SW 1271 (cell line): ENCODE data around the gene ZFP82.

Experiments used
- DNase-seq, 2 experiments: peaks; one replicate each; lab custom pipeline; 2025; lab: John Stamatoyannopoulos, UW

The ZFP82 gene

DNA sequence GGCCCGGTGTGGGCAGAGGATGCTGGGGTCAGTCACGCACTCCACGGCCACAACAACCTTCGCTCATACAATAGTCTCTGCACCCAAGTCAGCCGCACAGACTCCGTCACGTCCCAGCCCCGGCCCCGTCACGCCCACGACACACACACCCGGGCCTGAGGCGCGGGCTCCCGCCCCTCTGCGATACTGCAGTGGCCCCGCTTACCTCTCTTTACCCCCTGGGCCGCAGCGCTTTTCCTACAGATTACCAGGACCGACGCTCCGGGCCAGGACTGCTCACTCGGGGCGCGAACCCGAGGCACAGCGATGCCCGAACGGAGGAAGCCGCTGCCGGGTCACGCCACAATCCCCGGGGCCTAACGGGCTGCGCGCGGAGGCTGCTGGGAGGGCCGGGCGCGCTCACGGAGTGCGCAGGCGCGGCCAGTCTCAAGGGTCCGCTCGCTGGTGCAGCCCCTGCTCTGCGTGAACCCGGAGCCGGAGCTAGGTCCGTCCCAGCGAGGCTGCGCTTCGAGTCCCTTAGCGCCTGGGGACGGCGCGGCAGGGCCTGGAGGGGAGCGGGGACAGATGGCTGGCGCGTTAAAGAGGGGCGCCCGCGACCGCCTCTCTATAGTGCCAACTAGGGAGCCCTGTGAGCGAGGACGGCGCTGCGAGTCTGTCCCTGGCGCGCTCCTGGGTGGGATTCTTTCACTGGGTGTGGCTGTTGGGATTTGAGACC, at the start of gene ZFP82:
Gene ZFP82 (minus strand): TSS at position 358 of the 715 bp plus-strand sequence. CDS start 8,855 bp downstream, outside the sequence.
- peak; percentile 12 to 65 for DNase-seq

DNA sequence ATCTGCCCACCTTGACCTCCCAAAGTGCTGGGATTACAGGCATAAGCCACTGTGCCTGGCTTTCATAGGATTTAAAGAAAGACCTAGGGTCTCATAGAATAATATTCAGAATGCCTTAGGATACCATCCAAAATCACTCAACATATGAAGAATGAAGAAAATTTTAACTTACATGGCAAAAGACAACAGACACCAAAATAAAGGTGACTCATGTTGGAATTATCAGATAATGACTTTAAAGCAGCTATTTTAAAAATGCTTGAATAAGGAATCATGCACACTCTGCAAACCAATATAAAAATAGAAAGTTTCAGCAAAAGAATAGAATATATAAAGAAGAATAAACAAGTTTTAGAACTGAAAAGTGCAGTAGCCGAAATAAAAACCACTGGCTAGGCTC, 41.6 kb upstream of the ZFP82 start:
- DNase-seq = no peak

DNA sequence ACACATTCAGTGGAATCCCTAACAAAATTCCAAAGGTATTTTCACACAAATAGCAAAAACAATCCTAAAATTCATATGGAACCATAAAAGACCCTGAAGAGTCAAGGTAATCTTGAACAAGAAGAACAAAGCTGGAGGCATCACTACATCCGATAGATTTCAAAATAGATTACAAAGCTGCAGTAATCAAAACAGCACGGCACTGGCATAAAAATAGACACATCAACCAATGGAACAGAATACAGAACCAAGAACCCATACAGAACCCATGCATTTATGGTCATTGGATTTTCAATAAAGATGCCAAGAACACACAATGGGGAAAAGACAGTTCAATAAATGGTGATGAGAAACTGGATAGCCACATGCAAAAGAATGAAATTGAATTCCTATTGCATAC, 38.4 kb upstream of the ZFP82 start:
- DNase-seq = no peak

DNA sequence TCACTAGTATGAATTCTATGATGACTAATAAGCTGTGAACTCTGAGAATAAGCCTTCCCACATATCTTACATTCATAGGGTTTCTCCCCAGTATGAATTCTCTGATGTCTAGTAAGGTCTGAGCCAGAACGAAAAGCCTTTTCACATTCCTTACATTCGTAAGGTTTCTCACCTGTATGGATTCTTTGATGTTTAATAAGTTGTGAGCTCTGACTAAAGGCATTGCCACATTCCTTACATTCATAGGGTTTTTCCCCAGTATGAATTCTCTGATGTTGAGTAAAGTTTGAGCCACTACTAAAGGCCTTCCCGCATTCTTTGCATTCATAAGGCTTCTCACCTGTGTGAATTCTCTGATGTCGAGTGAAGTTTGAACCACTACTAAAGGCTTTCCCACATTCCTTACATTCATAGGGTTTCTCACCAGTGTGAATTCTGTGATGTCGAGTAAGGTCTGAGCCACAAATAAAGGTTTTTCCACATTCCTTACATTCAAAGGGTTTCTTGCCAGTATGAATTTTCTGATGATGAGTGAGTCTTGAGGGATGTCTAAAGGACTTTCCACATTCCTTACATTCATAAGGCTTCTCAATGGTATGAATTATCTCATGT, 30.7 kb upstream of the ZFP82 start:
- no peak for DNase-seq

DNA sequence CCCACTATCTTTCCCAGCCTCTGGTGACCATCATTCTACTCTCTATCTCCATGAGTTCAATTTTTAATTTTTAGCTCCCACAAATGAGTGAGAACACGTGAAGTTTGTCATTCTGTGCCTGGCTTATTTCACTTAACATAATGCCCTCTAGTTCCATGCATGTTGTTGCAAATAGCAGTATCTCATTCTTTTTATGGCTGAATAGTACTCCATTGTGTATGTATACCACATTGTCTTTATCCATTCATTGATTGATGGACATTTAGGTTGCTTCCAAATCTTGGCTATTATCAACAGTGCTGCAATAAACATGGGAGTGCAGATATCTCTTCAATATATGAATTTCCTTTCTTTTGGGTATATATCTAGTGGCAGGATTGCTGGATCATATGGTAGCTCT, 22.9 kb upstream of the ZFP82 start:
- no peak for DNase-seq

DNA sequence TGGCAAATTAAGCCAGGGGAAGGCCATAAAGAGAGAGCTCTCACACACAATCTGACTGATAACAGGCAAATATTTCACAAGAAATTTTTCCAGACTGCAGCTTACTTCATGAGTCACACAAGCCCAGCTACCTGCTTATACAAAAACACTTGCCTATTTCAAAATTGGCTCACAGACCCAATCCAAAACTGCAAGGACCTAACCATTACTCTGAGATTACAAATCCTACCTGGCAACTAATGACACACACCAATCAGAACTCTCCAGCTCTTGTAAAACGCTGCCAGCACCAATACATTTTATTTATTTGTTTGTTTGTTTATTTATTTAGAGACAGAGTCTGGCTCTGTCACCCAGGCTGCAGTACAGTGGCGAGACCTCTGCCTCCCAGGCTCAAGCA, 18.1 kb upstream of the ZFP82 start:
- no peak for DNase-seq

DNA sequence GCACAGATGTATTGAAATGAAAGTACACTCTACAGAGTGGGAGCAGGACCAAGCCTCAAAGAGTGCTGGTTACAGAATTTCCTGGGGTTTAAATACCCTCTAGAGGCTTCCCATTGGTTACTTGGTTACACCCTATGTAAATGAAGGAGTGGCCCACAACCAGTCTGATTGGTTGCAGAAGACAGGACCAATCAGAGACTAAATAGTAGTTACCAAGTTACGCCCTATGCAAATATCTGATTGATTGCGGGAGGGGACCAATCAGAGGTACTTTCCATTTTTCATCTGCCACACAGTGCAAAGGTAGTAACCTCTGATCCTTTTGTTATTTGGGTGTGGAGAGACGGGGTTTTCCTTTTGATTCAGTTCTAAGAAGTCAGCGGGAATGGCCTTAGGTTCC, 5.5 kb upstream of the ZFP82 start:
- no peak for DNase-seq

DNA sequence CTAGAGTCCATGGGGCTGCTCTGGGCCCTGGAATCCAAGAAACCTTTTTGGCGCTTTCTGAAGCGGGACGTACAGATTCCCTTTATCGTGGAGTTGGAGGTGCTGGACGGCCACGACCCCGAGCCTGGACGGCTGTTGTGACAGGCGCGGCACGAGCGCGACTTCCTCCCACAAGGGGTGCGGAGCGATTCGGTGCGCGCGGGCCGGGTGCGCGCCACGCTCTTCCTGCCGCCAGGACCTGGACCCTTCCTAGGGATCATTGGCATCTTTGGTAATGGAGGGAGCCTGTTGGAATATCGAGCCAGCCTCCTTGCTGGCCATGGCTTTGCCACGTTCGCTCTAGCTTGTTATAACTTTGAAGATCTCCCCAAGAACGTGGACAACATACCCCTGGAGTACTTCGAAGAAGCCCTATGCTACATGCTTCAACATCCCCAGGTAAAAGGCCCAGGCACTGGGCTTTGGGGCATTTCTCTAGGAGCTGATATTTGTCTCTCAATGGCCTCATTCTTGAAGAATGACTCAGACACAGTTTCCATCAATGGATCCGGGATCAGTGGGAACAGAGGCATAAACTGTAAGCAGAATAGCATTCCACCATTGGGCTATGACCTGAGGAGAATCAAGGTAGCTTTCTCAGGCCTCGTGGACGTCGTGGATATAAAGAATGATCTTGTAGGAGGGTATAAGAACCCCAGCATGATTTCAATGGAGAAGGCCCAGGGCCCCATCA, 3.5 kb upstream of the ZFP82 start:
- DNase-seq = no peak

DNA sequence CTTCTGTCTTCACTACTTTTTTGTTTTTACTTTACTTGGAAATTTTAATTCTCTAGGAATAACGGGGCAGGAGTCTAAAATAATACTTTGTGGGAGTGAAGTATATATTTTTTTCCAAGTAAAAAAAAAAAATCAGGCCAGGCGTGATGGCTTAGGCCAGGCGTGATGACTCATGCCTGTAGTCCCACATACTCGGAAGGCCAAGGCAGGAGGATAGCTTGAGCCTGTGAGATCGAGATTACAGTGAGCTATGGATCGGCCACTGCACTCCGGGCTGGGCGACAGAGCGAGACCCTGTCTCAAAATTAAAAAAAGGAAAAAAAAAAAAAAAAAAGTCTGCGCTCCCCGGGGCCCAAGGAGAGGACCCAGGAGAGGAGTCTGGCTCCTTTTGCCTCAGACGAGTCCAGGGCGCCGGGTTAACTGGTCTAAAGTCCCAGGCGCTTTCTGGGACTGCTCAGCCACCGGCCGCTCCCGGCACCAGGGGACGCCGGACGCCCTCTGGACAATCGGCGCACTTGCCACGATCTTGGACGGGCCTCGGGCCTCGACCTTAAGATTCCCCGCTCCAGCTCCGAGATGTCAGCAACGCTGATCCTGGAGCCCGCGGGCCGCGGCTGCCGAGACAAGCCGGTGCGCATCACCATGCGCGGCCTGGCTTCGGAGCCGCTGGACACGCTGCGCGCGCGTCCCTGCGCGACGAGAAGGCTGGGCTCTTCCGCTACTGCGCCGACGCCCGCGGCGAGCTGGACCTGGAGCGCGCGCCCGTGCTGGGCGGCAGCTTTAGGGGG, 2.7 kb upstream of the ZFP82 start:
- no peak for DNase-seq

DNA sequence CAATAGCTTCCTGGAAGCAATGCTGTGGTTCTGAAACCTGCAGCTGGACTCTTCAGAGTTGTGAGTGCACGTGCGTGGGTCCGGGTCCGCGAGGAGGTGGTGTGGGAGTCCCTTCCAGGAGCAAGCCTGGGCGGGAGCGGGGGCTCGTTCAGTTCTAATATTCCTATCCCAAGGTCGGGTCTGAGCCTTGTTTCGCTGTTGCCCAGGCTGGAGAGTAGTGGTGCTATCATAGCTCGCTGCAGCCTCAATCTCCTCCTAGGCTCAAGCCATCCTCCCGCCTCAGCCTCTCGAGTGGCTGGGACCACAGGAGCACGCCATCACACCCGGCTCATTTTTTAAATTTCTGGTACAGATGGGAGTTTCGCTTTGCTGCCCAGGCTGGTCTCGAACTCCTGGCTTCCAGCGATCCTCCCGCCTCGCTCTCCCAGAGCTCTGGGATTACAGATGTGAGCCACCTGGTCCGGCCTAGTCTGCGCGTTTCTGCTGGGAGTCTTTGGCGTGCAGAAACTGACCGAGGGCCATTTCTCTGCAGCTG, 625 bp downstream of the ZFP82 start:
- DNase-seq = no peak

DNA sequence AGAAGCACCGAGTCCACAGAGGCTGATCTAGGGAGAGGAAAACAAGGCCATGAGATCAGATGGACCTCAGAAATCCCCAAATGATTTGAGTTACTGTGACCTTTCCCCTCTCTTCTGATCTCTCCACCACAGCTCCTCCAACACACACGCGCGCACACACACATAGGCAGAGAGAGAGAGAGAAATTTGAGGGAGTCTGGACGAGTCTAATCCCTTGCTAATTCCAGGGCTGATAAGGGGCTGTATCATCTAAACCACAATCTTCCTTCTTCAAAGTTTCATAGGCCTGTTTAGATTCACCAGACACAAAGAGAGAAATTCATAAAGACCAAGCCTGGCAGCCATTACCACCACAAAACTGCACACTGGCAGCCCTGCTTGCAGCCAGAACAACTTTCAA, 8.6 kb downstream of the ZFP82 start:
- no peak for DNase-seq

DNA sequence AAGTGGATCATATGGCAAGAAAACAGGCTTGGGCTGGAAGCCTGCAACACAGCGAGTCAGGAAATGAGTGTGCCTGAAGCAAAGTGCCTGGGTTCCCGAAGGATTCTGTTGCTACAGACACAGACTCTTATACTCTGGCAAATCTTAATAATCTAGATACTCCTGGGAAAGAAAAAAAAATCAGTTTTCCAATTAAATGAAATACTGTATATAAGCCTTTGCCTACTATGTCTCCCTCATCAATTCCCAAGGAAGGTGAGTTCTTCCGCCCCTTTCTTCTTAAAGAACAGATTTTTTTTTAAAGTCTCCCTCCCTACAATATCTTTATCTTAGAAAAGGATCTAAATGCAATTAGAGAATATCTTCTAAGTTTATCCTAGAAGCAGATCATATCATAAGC, 10.3 kb downstream of the ZFP82 start:
- DNase-seq = no peak

DNA sequence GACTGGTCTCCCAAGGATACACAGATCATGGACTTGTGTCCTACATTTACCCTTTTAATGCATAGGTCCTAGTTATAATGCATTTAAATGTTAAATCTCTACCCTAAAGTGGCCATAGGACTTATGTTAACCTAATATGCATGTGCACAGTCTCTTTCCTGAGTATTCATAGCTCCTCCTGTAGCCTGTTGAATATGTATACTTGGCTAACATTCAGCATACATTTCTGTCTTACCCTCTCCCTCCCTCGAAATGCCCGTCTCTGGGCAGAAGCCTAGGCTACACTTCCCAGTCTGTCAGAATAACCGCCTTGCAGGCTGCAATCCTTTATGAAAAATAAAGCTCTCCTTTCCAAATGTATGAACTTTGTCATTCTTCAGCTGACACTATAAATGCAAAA, 13.9 kb downstream of the ZFP82 start:
- DNase-seq = no peak

DNA sequence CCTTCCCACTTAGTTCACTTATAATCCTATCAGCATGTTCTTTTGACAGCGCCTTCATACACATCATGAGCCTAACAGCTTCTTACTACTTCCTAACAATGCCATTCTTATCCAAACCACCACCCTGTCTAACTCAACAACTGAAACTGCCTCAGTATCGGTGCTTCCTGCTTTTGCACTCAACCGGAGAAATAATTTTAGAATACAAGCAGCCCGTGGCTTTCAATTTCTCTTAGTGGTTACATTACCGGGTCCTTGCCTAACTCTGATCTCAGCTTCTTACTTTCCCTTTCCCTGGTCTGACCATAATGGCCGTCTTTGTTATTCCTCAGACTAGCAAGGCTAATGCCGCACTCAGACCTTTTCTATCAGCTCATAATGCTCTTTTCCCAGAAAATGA, 17.0 kb downstream of the ZFP82 start:
- no peak for DNase-seq

DNA sequence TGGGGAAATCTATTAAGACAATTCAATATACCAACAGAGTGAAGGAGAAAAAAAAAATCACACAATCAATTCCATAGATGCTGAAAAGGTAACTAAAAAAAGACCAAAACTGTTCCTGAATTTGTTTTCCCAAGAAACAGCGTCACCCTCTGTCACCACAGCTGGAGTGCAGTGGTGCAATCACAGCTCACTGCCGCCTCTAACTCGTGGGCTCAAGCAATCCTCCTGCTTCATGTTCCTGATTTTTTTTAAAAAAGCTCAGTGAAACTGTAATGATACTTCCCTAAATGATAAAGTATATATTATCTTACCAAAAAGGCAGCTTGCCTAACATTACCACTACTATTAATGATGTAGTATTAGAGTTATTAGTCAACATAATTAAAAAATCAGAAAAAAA, 19.9 kb downstream of the ZFP82 start:
- no peak for DNase-seq

DNA sequence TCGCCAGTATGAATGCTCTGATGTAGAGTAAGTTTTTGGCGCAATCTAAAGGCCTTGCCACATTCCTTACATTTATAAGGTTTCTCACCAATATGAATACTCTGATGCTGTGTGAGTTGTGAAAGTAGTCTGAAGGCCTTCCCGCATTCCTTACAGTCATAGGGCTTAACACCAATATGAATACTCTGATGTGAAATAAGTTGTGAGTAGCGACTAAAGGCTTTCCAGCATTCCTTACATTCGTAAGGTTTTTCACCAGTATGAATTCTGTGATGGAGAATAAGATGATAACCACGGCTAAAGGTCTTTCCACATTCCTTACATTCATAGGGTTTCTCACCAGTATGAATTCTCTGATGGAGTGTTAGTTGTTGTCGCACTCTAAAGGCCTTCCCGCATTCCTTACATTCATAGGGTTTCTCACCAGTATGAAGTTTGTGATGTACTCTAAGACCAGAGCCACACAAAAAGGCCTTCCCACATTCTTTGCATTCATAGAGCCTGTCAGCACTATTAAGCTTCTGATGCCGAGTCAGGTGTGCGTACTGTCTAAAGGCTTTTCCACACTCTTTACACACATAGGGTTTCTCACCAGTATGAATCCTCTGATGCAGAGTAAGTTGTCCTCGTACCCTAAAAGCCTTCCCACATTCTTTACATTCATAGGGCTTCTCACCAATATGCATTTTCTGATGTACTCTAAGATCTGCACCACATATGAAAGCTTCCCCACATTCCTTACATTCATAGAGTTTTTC, 25.3 kb downstream of the ZFP82 start:
- no peak for DNase-seq

DNA sequence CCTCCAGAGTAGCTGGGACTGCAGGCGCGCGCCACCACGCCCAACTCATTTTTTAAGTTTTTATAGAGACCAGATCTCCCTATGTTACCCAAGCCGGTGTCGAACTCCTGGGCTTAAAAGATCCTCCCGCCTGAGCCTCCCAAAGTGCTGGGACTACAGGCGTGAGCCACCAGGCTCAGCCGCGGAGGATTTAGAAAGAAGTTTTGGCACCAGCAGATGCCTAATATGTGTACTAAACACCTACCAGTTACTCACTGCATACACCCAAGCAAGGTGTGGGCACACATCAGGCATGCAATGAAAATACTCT, 39.0 kb downstream of the ZFP82 start:
- DNase-seq = no peak

DNA sequence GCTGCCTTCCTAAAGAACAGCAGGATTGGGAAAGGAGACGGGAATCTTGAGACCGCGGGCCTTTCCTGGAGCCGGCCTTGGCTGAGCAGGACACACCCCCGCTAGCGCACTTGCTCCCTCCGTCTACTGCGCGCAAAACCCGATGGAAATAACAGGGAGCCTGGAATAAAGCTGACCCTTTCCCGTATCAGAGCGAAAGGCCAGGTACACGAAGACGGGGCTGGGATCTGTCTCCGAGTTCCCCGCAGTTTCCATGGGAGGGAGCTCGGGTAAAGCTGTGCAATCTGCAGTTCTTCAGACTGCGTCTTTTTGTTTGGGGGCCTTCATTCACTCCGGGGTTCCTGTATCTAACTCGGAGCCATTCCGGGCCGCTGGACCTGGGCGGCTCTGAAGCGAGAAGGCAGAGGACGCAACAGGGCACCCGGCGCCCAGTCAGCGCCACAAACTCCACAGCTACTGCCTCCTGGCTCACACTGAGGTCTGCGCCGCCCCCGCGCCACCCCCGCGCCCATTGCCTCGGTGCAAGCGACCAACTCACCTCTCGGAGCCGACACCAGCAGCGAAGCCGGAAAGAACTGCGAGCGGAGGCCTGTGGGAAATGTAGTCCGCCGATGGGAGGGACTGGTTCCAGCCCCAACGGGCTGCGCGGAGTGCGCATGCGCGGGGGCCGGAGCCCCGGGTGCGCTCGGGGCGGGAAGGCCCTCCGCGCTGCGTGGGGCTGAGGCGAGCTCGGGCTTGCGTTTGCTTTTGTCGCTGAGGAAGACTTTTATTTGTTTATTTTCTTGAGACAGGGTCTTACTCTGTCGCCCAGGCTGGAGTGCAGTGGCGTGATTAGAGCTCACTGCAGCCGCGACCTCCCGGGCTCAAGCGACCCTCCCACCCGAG, 39.6 kb downstream of the ZFP82 start, which contains the start of gene ZFP14:
Gene ZFP14 (minus strand): TSS at position 577 of the 885 bp plus-strand sequence. CDS start 11,309 bp downstream, outside the sequence.
- DNase-seq = peak; percentile 75 to 89

DNA sequence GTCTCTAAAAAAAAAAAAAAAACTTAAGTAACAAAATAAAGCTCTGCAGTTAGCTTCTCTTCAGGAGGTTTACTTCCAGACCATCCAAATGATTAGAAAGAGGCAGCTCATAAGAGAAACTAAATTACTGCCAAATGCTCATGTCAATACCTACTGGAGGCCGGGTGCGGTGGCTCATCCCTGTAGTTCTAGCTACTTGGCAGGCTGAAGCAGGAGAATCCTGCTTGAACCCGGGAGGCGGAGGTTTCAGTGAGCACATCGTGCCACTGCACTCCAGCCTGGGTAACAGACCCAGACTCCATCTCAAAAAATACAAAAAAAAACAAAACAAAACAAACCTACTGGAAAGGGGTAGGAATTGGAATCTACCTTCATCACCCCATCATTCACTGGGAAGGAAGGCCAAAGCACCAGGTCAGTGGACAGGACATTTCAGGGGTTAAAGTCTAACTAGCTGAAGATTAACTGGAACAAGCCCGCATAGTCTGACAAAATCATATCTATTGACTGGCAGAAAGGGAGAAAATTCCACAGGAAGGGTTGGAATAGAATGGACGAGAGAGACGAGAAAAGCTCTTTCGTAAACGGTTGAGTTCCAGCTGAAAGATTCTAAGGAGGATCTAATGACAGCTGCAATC, 40.8 kb downstream of the ZFP82 start:
- DNase-seq = no peak

DNA sequence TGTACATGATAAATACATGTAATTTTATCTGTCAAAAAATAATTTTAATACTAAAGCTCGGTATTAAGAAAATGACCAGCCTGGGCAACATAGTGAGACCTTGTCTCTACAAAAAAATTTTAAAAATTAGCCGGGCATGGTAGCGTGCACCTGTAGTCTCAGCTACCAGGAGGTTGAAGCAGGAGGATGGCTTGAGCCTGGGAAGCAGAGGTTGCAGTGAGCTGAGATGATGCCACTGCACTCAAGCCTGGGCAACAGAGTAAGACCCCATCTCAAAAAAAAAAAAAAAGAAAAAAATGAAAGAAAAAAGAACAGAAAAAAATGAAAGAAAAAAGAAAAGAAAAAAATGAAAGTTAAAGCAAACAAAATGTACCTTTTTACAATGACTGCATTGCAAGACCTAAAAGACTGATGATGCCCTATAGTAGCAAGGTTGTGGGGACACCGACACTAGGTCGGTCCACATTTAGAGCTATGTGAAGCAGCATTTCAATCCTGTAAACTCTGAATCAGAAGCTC, 44.7 kb downstream of the ZFP82 start:
- no peak for DNase-seq
